Adrenal gland (tissue), 5 donors: ENCODE measurements around the gene PINK1.

ENCODE experiments used
- CTCF ChIP-seq, 6 experiments: fragments of 450-650 bp in 4 of 6; fragments of 200-600 bp in 2 of 6; sonication (generic) in 1 of 6; IDR thresholded peaks; 1 replicate in 5 of 6; 2 replicates in 1 of 6; pipeline versions ENCODE4 v1.5.1 to v1.8.0; 2016 to 2021; ENCODE audit warnings: antibody characterized with exemption in 6 of 6, mild to moderate bottlenecking in 2 of 6, moderate library complexity in 1 of 6
- POLR2A ChIP-seq, 2 donors: fragments of 450-650 bp; IDR thresholded peaks; one replicate each; pipeline ENCODE4 v1.6.1; 2017; ENCODE audit warnings: antibody characterized with exemption in 2 of 2, mild to moderate bottlenecking in 2 of 2, moderate library complexity in 1 of 2
- donor health status: DM: no; HTN: no; CAD: no.

GRCh38 chr1:20643080-20643479, 9.8 kb downstream of the PINK1 start:
- TF ChIP-seq CTCF (IDR thresholded peaks at IDR 0.05) (no peak), POLR2A (IDR thresholded peaks at IDR 0.05) (no peak)
